ENCODE data around the gene RERE. TPM values are rescaled to one million over a fixed set of nuclear protein-coding genes. Genes with fewer than 3 reads are reported as not detected.

Gene RERE
- total RNA-seq, 1 donor from 2014 or later = 124 TPM

DNA sequence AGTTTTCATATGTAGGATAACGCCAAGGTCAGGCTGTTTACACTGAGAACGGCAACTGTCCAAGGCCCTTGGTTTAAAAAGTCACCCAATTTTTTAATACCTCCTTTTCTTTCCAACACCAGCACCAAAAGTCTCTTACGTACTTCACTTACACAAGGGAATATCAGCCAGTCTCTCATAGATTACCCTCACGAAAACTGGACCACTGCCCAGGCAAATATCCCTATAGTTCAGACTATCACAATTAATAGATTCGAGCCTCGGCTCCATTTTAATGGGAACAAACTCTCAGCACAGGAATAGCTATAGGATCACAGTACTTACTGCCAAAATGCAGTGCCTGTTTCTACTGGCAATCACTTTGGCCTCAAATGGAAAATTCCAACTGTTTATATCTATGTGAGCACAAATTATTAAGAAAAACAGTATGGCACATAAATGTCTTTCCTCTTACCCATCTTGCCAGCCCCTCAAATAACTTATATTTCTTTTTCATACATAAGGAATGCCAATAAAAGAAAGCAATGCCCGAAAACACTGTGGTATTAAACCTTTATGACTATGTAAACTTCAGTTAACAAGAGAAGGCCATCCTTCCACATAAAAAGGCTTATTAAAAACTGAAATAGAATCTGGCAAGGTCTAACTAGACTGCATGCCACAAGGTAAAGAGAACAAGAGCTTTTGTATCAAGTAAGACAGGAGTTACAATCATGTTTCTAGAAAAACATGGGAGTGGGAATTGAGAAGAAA is 401.7 kb downstream of the RERE start:
- peaks cover 37% of the 10 kb centered on the region for H4K20me1 ChIP-seq (ENCODE audit: insufficient read depth, low read length)
- H3K79me2 ChIP-seq (ENCODE audit: insufficient read depth, low read length) = peaks cover 92% of the 10 kb centered on the region
- no peak overlapping the region for H3K9ac ChIP-seq (ENCODE audit: low read length)
- H3K4me2 ChIP-seq (ENCODE audit: low read length) = no peak overlapping the region
- peaks cover 32% of the 10 kb centered on the region for H3K36me3 ChIP-seq (ENCODE audit: insufficient read depth, low read length)
- no peak overlapping the region for H2AFZ ChIP-seq (ENCODE audit: low read depth, low read length)
- Mint-ChIP-seq H3K27ac (ENCODE audit: unreplicated experiment) (no peak overlapping the region), H3K36me3 (ENCODE audit: low read depth, unreplicated experiment) (peaks cover 4% of the 10 kb centered on the region), H3K4me1 (ENCODE audit: low read depth, unreplicated experiment) (peaks cover 22% of the 10 kb centered on the region), H3K4me3 (ENCODE audit: unreplicated experiment) (no peak overlapping the region), H3K27me3 (ENCODE audit: low read depth, unreplicated experiment) (no peaks in the 10 kb centered on the region), H3K9me3 (ENCODE audit: unreplicated experiment) (peaks cover 2% of the 10 kb centered on the region)
- no peak for FAIRE-seq
- H3K4me1 ChIP-seq (ENCODE audit: insufficient read depth, low read length) = peaks cover 25% of the 10 kb centered on the region
- no peaks in the 10 kb centered on the region for H3K9me3 ChIP-seq (ENCODE audit: insufficient read depth, low read depth, low read length)
- H3K27ac ChIP-seq (ENCODE audit: low read depth, low read length) = no peak overlapping the region
- H3K4me3 ChIP-seq (ENCODE audit: insufficient read depth, low read depth, low read length) = no peak overlapping the region
- TF ChIP-seq EZH2 (IDR thresholded peaks at IDR 0.05; ENCODE audit: insufficient read depth, low read length) = no peak
- DNase-seq (ENCODE audit: low read depth) = no peak
- H3K27me3 ChIP-seq (ENCODE audit: insufficient read depth, low read length) = no peaks in the 10 kb centered on the region

DNA sequence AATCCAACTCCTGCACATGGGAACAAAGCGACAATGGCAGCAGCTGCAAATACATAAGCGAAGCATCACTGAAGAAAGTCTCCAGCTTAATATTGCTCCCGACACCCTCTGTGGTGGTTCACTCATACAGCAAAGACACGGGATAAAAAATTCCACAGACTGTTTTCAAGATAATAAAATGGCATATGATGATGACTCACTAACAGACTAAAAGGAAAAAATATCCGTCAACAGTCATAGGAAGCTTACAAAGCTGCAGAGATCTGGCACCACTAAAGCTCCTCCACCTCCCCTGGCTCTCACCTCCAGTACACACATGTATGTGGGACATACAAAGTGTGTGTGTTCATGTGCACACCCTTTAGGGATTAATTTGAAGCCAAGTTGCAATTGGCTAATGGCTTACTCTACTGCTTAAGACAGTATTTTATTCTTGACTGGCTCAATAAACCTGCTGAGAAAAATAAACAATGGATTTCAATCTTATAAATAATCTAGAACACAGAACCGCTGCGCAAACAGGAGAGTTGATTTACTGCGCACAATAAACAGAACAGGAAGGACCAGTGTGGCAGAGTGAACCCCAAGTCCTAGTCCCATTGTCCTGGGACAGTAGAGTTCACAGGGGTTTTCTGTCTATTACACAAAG is 405.1 kb downstream of the RERE start:
- Histone ChIP-seq H3K27ac (ENCODE audit: low read depth, low read length) (peak overlapping the region; percentile 88), H3K9me3 (ENCODE audit: insufficient read depth, low read depth, low read length) (no peaks in the 10 kb centered on the region), H2AFZ (ENCODE audit: low read depth, low read length) (no peak overlapping the region), H3K27me3 (ENCODE audit: insufficient read depth, low read length) (no peaks in the 10 kb centered on the region), H3K4me3 (ENCODE audit: insufficient read depth, low read depth, low read length) (no peak overlapping the region), H3K4me1 (ENCODE audit: insufficient read depth, low read length) (peaks cover 45% of the 10 kb centered on the region), H3K4me2 (ENCODE audit: low read length) (peak overlapping the region; percentile 62), H4K20me1 (ENCODE audit: insufficient read depth, low read length) (peaks cover 7% of the 10 kb centered on the region), H3K79me2 (ENCODE audit: insufficient read depth, low read length) (peaks cover 84% of the 10 kb centered on the region), H3K36me3 (ENCODE audit: insufficient read depth, low read length) (peaks cover 4% of the 10 kb centered on the region), H3K9ac (ENCODE audit: low read length) (peak overlapping the region; percentile 67)
- Mint-ChIP-seq H3K4me3 (ENCODE audit: unreplicated experiment) (no peak overlapping the region), H3K9me3 (ENCODE audit: unreplicated experiment) (peaks cover 2% of the 10 kb centered on the region), H3K4me1 (ENCODE audit: low read depth, unreplicated experiment) (peaks cover 39% of the 10 kb centered on the region), H3K27ac (ENCODE audit: unreplicated experiment) (peak overlapping the region; percentile 27), H3K27me3 (ENCODE audit: low read depth, unreplicated experiment) (no peaks in the 10 kb centered on the region), H3K36me3 (ENCODE audit: low read depth, unreplicated experiment) (peaks cover 13% of the 10 kb centered on the region)
- FAIRE-seq (peak; percentile 29), DNase-seq (ENCODE audit: low read depth) (peak; percentile 93)
- TF ChIP-seq, protein P1, sequence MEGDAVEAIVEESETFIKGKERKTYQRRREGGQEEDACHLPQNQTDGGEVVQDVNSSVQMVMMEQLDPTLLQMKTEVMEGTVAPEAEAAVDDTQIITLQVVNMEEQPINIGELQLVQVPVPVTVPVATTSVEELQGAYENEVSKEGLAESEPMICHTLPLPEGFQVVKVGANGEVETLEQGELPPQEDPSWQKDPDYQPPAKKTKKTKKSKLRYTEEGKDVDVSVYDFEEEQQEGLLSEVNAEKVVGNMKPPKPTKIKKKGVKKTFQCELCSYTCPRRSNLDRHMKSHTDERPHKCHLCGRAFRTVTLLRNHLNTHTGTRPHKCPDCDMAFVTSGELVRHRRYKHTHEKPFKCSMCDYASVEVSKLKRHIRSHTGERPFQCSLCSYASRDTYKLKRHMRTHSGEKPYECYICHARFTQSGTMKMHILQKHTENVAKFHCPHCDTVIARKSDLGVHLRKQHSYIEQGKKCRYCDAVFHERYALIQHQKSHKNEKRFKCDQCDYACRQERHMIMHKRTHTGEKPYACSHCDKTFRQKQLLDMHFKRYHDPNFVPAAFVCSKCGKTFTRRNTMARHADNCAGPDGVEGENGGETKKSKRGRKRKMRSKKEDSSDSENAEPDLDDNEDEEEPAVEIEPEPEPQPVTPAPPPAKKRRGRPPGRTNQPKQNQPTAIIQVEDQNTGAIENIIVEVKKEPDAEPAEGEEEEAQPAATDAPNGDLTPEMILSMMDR (IDR thresholded peaks at IDR 0.05; ENCODE audit: insufficient read depth, low read depth, low read length) = peak; percentile 9
- TF ChIP-seq EZH2 (IDR thresholded peaks at IDR 0.05; ENCODE audit: insufficient read depth, low read length) = no peak

DNA sequence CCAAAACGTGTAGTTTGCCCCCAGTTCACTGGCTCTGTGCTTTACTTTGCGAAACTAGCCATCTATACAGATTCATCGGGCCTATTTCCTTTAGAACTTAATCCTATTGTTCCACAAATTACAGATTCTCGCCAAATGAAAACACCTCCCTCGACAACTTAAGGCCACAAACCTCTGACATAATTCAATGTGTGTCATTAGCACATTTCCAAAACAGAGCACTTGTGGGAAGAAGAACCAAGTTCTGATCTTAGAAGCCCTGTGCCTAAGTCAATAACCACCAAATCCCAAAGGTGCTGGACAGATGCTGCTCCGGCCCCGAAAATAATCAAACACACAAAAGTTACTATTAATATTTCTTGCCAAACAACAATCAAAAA is 405.6 kb downstream of the RERE start:
- no peak for TF ChIP-seq EZH2 (IDR thresholded peaks at IDR 0.05; ENCODE audit: insufficient read depth, low read length)
- TF ChIP-seq, protein P1 (IDR thresholded peaks at IDR 0.05; ENCODE audit: insufficient read depth, low read depth, low read length) = no peak
- DNase-seq (ENCODE audit: low read depth) (no peak), FAIRE-seq (no peak)
- H3K9me3 Mint-ChIP-seq (ENCODE audit: unreplicated experiment) = peaks cover 2% of the 10 kb centered on the region
- H3K27me3 ChIP-seq (ENCODE audit: insufficient read depth, low read length) = no peaks in the 10 kb centered on the region
- no peaks in the 10 kb centered on the region for H3K27me3 Mint-ChIP-seq (ENCODE audit: low read depth, unreplicated experiment)
- peaks cover 16% of the 10 kb centered on the region for H3K36me3 Mint-ChIP-seq (ENCODE audit: low read depth, unreplicated experiment)
- H3K4me1 Mint-ChIP-seq (ENCODE audit: low read depth, unreplicated experiment) = peaks cover 42% of the 10 kb centered on the region
- H3K27ac ChIP-seq (ENCODE audit: low read depth, low read length) = peak overlapping the region; percentile 88
- no peak overlapping the region for H2AFZ ChIP-seq (ENCODE audit: low read depth, low read length)
- peaks cover 3% of the 10 kb centered on the region for H3K36me3 ChIP-seq (ENCODE audit: insufficient read depth, low read length)
- H3K4me2 ChIP-seq (ENCODE audit: low read length) = peak overlapping the region; percentile 62
- H3K9ac ChIP-seq (ENCODE audit: low read length) = peak overlapping the region; percentile 67
- peaks cover 7% of the 10 kb centered on the region for H4K20me1 ChIP-seq (ENCODE audit: insufficient read depth, low read length)
- H3K79me2 ChIP-seq (ENCODE audit: insufficient read depth, low read length) = peaks cover 84% of the 10 kb centered on the region
- H3K4me3 Mint-ChIP-seq (ENCODE audit: unreplicated experiment) = no peak overlapping the region
- H3K9me3 ChIP-seq (ENCODE audit: insufficient read depth, low read depth, low read length) = no peaks in the 10 kb centered on the region
- H3K4me1 ChIP-seq (ENCODE audit: insufficient read depth, low read length) = peaks cover 45% of the 10 kb centered on the region
- peak overlapping the region; percentile 27 for H3K27ac Mint-ChIP-seq (ENCODE audit: unreplicated experiment)
- no peak overlapping the region for H3K4me3 ChIP-seq (ENCODE audit: insufficient read depth, low read depth, low read length)
